ENCODE measurements around the gene TKTL1. TPM values are rescaled to one million over a fixed set of nuclear protein-coding genes. Genes with fewer than 3 reads are reported as not detected.

Gene TKTL1
- total RNA-seq, 1 experiment from 2014 or later: not detected

DNA sequence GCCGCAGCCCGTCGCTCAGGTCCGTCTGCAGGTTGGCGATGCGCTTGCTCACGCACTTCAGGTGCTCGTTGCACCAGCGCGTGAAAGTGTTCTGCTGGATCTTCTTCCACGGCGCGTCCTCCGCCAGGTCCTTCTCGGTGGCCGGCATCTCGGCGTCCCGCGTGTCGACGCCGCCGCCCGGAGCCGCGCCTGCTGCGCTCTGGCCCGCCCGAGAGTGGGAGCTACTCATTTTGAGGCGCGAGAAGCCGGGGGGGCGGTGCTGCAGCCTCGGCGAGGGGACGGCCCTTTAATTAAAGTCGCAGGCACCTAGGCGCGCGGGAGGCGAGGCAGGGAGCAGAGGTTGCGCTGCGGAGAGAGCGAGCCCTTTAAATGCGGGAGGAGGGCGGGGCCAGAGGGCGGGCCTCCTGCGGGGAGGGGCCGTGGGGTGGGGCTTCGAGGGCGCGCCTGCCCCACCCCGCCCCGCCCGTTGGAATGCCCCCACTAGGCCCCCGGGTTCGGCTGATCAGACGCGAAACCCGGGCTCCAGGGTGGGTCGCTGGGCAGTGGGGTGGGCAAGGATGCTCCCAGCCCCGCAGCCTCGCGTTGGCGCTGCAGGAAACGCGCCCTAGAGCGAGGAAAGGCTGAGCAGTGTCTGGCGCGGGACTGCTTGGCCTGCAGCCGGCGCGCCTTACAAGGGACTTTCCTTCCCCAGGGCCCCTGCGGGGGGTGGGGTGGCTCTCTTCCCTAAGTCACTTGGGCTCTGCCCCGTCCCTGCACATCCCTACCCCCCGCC is 75.6 kb downstream of the TKTL1 start:
- DNase-seq (ENCODE audit: low spot score): peak; percentile 93
- in situ Hi-C loops (cut with HindIII; ENCODE audit: low sequenced_read_pairs): no loop called here

- in situ Hi-C loops (cut with HindIII; ENCODE audit: low sequenced_read_pairs): no loop called here
- no peak for DNase-seq (ENCODE audit: low spot score)
These were observed 76.2 kb downstream of the TKTL1 start for GRCh38 chrX:154371789-154372300.

DNA sequence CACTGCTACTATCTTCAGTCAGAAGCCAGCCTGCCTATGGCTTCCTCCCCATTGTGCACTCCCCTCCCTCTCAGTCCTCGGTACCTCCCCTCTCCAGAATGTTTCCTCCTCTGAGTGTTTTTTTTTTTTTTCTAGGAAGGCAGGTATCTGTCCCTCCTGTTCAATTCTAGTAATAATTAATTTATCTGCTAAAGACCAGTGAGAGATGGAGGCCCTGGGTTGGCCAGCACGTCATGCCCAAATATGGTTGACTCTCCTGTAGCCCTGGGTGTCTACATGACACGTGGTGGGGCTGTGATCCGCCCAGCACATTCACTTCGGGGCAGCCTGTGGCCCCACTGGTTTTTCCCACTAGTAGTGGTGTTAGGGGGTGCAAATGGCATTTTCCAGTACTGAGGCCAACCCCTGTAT is 77.0 kb downstream of the TKTL1 start:
- peak; percentile 30 for DNase-seq (ENCODE audit: low spot score)
- in situ Hi-C loops (cut with HindIII; ENCODE audit: low sequenced_read_pairs): no loop called here

DNA sequence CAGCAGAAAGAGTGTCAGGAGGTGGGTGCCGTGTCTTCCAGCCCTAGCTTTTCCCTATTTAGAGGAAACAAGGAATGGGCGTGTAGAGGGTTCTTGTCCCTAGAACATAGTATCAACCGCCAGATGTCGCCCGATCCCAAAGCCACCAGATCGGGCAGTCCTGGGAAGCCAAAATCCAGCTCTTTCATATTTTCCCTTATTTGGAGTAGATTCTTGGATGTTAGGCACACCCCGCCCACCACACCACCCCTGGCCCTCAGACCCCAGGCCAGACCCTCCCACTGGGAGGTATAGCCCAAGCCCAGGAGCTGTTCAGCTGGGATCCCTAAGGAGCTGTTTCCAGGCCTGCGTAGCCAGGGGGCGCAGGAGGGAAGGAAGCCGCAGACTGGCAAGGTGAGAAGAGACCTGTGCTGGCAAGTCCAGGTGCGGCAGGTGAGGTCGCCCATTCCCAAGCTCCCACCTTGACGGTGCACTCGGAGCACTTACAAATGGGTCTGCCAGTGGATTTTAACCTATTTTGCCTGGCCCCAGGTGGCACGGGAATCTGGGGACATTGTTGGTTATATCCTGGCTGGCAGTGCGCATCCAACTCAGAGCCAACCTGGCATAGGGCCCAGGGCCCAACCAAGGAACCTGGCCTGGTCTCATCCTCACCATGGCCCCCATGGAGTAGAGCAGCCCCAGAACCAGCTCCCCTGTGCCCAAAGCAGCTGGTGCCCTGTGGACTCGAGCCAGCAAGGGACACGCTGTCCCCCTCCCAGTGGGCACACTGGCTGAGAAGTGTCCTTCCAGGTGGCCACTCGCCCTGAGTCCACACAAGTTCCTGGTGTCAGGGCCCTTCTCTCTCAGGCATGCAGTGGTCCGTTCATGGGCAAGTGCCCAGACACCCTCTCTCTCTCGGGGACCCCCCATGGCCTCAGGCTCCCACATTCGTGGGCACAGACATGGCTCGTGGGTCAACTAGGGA is 78.0 kb downstream of the TKTL1 start:
- DNase-seq (ENCODE audit: low spot score): peak; percentile 84

GRCh38 chrX:154374313-154375155 is 78.9 kb downstream of the TKTL1 start, which contains the start of gene FLNA:
Gene FLNA, minus strand, starts transcription at chrX:154374634. Its CDS starts 3,389 bp downstream, at chrX:154371245.
- DNase-seq (ENCODE audit: low spot score): no peak
- in situ Hi-C loops (cut with HindIII; ENCODE audit: low sequenced_read_pairs): no loop called here

More for the DNA sequence above, 78.0 kb downstream of the TKTL1 start:
- in situ Hi-C loops (cut with HindIII; ENCODE audit: low sequenced_read_pairs): no loop called here

DNA sequence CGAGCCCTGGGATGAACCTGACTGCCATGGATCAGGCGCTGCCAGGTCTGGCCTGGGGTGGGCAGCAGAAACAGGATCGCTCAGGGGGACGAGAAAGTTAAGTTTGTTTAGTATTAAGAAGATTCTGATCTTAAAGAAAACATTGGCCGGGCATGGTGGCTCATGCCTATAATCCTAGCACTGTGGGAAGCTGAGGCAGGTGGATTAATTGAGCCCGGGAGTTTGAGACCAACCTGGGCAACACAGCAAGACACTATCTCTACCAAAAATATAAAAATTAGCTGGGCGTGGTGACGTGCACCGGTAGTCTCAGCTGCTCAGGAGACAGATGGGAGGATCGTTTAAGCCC is 79.5 kb downstream of the TKTL1 start:
- in situ Hi-C loops (cut with HindIII; ENCODE audit: low sequenced_read_pairs): no loop called here
- no peak for DNase-seq (ENCODE audit: low spot score)

DNA sequence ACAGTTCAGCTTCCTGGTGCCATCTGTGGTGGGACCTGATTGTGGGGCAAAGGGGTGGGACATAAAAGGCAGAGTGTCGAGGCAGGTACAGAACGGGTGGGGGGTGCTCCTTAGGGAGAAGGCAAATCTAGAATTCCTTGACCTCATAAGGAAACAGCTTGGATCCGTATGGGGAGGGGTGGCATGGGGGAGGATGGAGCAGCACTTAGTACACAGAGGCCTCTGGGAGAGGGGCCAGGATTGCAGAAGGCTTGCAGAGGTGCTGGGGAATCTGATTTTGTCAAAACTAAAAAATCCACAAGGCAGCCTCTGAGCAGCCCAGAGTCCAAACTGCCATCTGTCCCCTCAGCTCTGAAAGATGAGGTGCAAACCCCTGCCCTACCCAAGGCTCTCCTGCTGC is 81.2 kb downstream of the TKTL1 start:
- in situ Hi-C loops (cut with HindIII; ENCODE audit: low sequenced_read_pairs): no loop called here

DNA sequence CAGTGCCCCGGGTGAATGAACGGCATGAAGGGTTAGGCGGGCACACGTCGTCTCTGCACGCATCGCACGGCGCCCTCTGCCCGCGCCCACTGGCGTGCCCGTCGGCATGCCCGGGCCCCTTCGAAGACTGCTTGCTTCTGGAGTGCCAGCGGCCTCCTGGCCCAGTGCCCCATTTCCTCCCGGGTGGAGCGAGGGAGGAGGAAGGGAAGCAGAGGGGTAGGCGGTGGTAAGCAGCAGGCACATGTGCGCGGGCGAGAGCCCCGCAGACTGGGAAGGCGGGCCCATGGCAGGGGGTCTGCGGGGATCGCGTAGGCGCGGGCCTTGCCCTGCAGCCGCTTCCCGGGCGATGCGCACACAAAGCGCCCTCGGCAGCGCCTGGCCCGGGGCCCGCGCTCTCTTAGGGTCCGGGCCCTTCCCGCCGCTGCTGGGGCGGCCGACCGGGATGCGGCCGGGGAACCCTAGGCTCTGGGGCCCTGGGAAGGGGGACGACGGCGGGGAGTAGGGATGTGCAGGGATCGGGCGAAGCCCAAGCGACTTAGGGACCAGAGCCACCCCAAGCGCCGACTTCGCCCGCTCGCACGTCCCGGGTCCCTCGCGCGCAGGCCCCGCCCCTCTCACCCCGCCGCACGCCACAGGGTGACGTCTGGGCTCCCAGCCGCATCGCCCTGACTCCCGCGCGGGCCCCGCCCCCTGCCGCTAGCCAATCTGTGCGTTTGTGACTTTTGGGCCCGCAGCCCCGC is 82.6 kb downstream of the TKTL1 start:
- no peak for DNase-seq (ENCODE audit: low spot score)
- in situ Hi-C loops (cut with HindIII; ENCODE audit: low sequenced_read_pairs): no loop called here

More for the DNA sequence above, 81.2 kb downstream of the TKTL1 start:
- no peak for DNase-seq (ENCODE audit: low spot score)

DNA sequence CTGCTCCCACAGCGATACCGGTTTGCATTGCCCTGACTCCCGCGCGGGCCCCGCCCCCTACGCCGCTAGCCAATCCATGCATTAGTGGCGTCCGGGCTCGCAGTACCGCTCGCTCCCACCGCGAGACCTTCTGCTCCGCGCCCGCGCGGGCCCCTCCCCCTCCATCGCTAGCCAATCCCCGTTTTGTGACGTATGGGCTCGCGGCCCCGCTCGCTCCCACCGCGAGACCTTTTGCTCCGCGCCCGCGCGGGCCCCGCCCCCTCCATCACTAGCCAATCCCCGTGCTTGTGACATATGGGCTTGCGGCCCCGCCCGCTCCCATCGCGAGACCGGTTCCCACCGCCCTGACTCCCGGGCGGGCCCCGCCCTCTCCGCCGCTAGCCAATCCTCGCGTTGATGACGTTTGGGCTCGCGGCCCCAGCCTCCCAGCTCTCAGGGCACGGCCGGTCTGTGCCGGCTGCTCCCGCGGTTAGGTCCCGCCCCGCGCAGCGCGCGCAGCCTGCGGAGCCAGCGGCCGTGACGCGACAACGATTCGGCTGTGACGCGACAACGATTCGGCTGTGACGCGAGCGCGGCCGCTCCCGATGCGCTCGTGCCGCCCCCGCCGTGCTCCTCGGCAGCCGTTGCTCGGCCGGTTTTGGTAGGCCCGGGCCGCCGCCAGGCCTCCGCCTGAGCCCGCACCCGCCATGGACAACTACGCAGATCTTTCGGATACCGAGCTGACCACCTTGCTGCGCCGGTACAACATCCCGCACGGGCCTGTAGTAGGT is 83.4 kb downstream of the TKTL1 start, which contains the start of gene EMD:
TSS of gene EMD (plus strand) at position 497 of the 770 bp plus-strand sequence. CDS start at position 687, 190 bp downstream.
- in situ Hi-C loops (cut with HindIII; ENCODE audit: low sequenced_read_pairs): no loop called here

GRCh38 chrX:154379569-154379951 is 84.0 kb downstream of the TKTL1 start:
- DNase-seq (ENCODE audit: low spot score): no peak
- in situ Hi-C loops (cut with HindIII; ENCODE audit: low sequenced_read_pairs): no loop called here

More for the DNA sequence above, 83.4 kb downstream of the TKTL1 start, which contains the start of gene EMD:
- peak; percentile 96 for DNase-seq (ENCODE audit: low spot score)

Other genes with a start within 250 kb of the TKTL1 start
- 19.8 and 33.1 TPM in 2 replicates for gene MECP2, start 198.1 kb upstream of the TKTL1 start, total RNA-seq (2014; rRNA removed; shearing (Covaris generic))
- not detected in 2 replicates for gene OPN1LW, start 151.6 kb upstream of the TKTL1 start, total RNA-seq (2014; rRNA removed; shearing (Covaris generic))
- not detected in 2 replicates for gene OPN1MW, start 113.2 kb upstream of the TKTL1 start, total RNA-seq (2014; rRNA removed; shearing (Covaris generic))
- not detected in 2 replicates for gene OPN1MW2, start 76.0 kb upstream of the TKTL1 start, total RNA-seq (2014; rRNA removed; shearing (Covaris generic))
- not detected in 2 replicates for gene OPN1MW3, start 38.2 kb upstream of the TKTL1 start, total RNA-seq (2014; rRNA removed; shearing (Covaris generic))
- not detected in 2 replicates for gene TEX28, start 671 bp upstream of the TKTL1 start, total RNA-seq (2014; rRNA removed; shearing (Covaris generic))
- 811 and 832 TPM in 2 replicates for gene FLNA, start 78.8 kb downstream of the TKTL1 start, total RNA-seq (2014; rRNA removed; shearing (Covaris generic))
- gene EMD, start 83.5 kb downstream of the TKTL1 start, total RNA-seq (2014; rRNA removed; shearing (Covaris generic)): 49.8 and 72.5 TPM in 2 replicates
- gene RPL10, start 102.6 kb downstream of the TKTL1 start, total RNA-seq (2014; rRNA removed; shearing (Covaris generic)): 2,883 and 3,419 TPM in 2 replicates
- gene DNASE1L1, start 113.5 kb downstream of the TKTL1 start, total RNA-seq (2014; rRNA removed; shearing (Covaris generic)): 20.5 and 41.3 TPM in 2 replicates
- 16.9 and 39.4 TPM in 2 replicates for gene TAFAZZIN, start 115.7 kb downstream of the TKTL1 start, total RNA-seq (2014; rRNA removed; shearing (Covaris generic))
- 48.9 and 60.6 TPM in 2 replicates for gene ATP6AP1, start 132.9 kb downstream of the TKTL1 start, total RNA-seq (2014; rRNA removed; shearing (Covaris generic))
- 51.4 and 57.6 TPM in 2 replicates for gene GDI1, start 141.4 kb downstream of the TKTL1 start, total RNA-seq (2014; rRNA removed; shearing (Covaris generic))
- gene FAM50A, start 148.3 kb downstream of the TKTL1 start, total RNA-seq (2014; rRNA removed; shearing (Covaris generic)): 56.1 and 63.4 TPM in 2 replicates
- gene PLXNA3, start 162.5 kb downstream of the TKTL1 start, total RNA-seq (2014; rRNA removed; shearing (Covaris generic)): 3.6 and 6.0 TPM in 2 replicates
- gene LAGE3, start 183.5 kb downstream of the TKTL1 start, total RNA-seq (2014; rRNA removed; shearing (Covaris generic)): 72.0 and 79.9 TPM in 2 replicates
- 48.2 and 58.1 TPM in 2 replicates for gene UBL4A, start 190.8 kb downstream of the TKTL1 start, total RNA-seq (2014; rRNA removed; shearing (Covaris generic))
- gene SLC10A3, start 194.8 kb downstream of the TKTL1 start, total RNA-seq (2014; rRNA removed; shearing (Covaris generic)): 12.6 and 24.0 TPM in 2 replicates
- 47.5 and 47.8 TPM in 2 replicates for gene FAM3A, start 220.4 kb downstream of the TKTL1 start, total RNA-seq (2014; rRNA removed; shearing (Covaris generic))

Data from G401 (cell line).